Body of pancreas (tissue), 4 donors: ENCODE data around the gene GRID2. TPM values are rescaled to one million over a fixed set of nuclear protein-coding genes. Genes with fewer than 3 reads are reported as not detected.

ENCODE experiments used
- ATAC-seq: fragments of 150-250 bp; one replicate; pipeline ENCODE4 v1.9.1; 2016
- DNase-seq, 4 donors: peaks; one replicate each; pipeline ENCODE4 v3.0.0-alpha.2; 2019
- H3K27ac ChIP-seq, 4 donors: fragments of 200-600 bp; sonication (generic); 1 replicate in 3 of 4; 2 replicates in 1 of 4; pipeline versions ENCODE4 v1.5.1 to v1.6.1; 2016 to 2019; ENCODE audit warnings: mild to moderate bottlenecking in 1 of 4, mixed read lengths in 1 of 4, moderate library complexity in 1 of 4
- H3K27me3 ChIP-seq, 2 donors: fragments of 200-600 bp; sonication (generic); one replicate each; pipeline ENCODE4 v1.6.0; 2016; ENCODE audit warnings: mild to moderate bottlenecking in 1 of 2
- H3K36me3 ChIP-seq, 2 donors: fragments of 200-600 bp; sonication (generic); replicated peaks in 1 of 2; 2 replicates each; pipeline ENCODE4 v1.5.1; 2016; ENCODE audit warnings: low read depth in 2 of 2; ENCODE audit not compliant: insufficient read depth in 1 of 2
- H3K4me1 ChIP-seq: fragments of 200-600 bp; sonication (generic); one replicate; pipeline ENCODE4 v1.6.0; 2016
- H3K4me3 ChIP-seq, 2 donors: fragments of 200-600 bp; sonication (generic); 1 replicate in 1 of 2; 2 replicates in 1 of 2; pipeline ENCODE4 v1.5.1; 2016 to 2019
- H3K9me3 ChIP-seq, 3 donors: fragments of 200-600 bp; sonication (generic); 1 replicate in 2 of 3; 2 replicates in 1 of 3; pipeline ENCODE4 v1.5.1; 2016
- POLR2A ChIP-seq, 3 donors: fragments of 450-650 bp; IDR thresholded peaks; one replicate each; pipeline ENCODE4 v1.6.1; 2016; ENCODE audit warnings: antibody characterized with exemption in 3 of 3, mild to moderate bottlenecking in 2 of 3
- WGBS, 2 donors: methylation state at CpG; one replicate each; pipeline ENCODE4 v1.1.5; 2017; 5-methylcytosine and 5-hydroxymethylcytosine counted together
- intact Hi-C: fragments of 100-400 bp; cut with DNase I; formaldehyde crosslinking; loops from one replicate; pipeline ENCODE4 v1.15.1; 2023
- total RNA-seq, 2 donors: library from RNA; depleted of rRNA; stranded (reverse); fragments of >200 nt; gene quantifications; one replicate each; pipeline ENCODE4 v1.1.0, GENCODE V29; 2016
- TF ChIP-seq, protein P1 (sequence below), 7 experiments: fragments of 450-650 bp in 4 of 7; fragments of 200-600 bp in 3 of 7; sonication (generic) in 3 of 7; IDR thresholded peaks; one replicate each; pipeline ENCODE4 v1.5.1; 2016 to 2019; ENCODE audit warnings: antibody characterized with exemption in 7 of 7

The GRID2 gene
- total RNA-seq, 2 donors from 2014 or later, result not detected

GRCh38 chr4:93461541-93461940 is 1157.8 kb downstream of the GRID2 start:
- ATAC-seq, result no peak
- no peak for DNase-seq
- intact Hi-C loops, result no loop called here
- no peak for TF ChIP-seq POLR2A (IDR thresholded peaks at IDR 0.05)
- H3K27ac ChIP-seq, result no peak overlapping the region
- H3K4me3 ChIP-seq, result no peak overlapping the region
- WGBS, 2 donors, result 38 to 48% methylated on average over 3 of the region's 3 CpGs
- H3K27me3 ChIP-seq, result no peaks in the 10 kb centered on the region
- H3K36me3 ChIP-seq, result no peaks in the 10 kb centered on the region
- no peaks in the 10 kb centered on the region for H3K4me1 ChIP-seq
- no peaks in the 10 kb centered on the region for H3K9me3 ChIP-seq

DNA sequence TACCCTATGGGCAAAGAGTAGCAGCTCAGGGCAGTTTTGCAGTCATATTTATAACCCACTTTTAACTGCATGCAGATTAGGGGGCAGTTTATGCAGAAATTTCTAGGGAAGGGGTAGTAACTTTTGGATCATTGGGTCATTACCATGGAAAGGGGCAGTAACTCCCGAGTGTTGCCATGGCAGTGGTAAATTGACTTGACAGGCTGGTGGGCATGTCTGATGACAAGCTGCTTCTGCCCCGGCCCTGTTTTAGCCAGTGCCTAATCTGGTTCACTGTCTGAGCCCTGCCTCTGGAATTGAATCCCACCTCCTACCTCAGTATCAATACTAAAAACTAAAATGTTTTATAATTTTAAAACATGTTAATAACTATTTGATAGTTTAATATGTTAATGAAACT is 1162.7 kb downstream of the GRID2 start:
- Histone ChIP-seq H3K27ac (no peak overlapping the region), H3K27me3 (no peaks in the 10 kb centered on the region), H3K4me3 (no peak overlapping the region), H3K4me1 (no peaks in the 10 kb centered on the region), H3K9me3 (no peaks in the 10 kb centered on the region), H3K36me3 (no peaks in the 10 kb centered on the region)
- WGBS, 2 donors, result 43 to 47% methylated on average over 2 of the region's 2 CpGs
- no peak for ATAC-seq
- DNase-seq, result no peak
- intact Hi-C loops, result no loop called here
- TF ChIP-seq POLR2A (IDR thresholded peaks at IDR 0.05), result no peak
- TF ChIP-seq, protein P1, sequence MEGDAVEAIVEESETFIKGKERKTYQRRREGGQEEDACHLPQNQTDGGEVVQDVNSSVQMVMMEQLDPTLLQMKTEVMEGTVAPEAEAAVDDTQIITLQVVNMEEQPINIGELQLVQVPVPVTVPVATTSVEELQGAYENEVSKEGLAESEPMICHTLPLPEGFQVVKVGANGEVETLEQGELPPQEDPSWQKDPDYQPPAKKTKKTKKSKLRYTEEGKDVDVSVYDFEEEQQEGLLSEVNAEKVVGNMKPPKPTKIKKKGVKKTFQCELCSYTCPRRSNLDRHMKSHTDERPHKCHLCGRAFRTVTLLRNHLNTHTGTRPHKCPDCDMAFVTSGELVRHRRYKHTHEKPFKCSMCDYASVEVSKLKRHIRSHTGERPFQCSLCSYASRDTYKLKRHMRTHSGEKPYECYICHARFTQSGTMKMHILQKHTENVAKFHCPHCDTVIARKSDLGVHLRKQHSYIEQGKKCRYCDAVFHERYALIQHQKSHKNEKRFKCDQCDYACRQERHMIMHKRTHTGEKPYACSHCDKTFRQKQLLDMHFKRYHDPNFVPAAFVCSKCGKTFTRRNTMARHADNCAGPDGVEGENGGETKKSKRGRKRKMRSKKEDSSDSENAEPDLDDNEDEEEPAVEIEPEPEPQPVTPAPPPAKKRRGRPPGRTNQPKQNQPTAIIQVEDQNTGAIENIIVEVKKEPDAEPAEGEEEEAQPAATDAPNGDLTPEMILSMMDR (IDR thresholded peaks at IDR 0.05), result no peak

- intact Hi-C loops, result no loop called here
- 63 to 79% methylated on average over 1 of the region's 1 CpG for whole genome bisulfite sequencing, 2 donors
- H3K27ac ChIP-seq, result no peak overlapping the region
- TF ChIP-seq, protein P1 (IDR thresholded peaks at IDR 0.05), result no peak
- no peak for TF ChIP-seq POLR2A (IDR thresholded peaks at IDR 0.05)
- no peaks in the 10 kb centered on the region for H3K36me3 ChIP-seq
- DNase-seq (no peak), ATAC-seq (no peak)
- no peaks in the 10 kb centered on the region for H3K9me3 ChIP-seq
- H3K4me1 ChIP-seq, result no peaks in the 10 kb centered on the region
- no peak overlapping the region for H3K4me3 ChIP-seq
- no peaks in the 10 kb centered on the region for H3K27me3 ChIP-seq
Measured at GRCh38 chr4:93467484-93468155, 1163.9 kb downstream of the GRID2 start.

DNA sequence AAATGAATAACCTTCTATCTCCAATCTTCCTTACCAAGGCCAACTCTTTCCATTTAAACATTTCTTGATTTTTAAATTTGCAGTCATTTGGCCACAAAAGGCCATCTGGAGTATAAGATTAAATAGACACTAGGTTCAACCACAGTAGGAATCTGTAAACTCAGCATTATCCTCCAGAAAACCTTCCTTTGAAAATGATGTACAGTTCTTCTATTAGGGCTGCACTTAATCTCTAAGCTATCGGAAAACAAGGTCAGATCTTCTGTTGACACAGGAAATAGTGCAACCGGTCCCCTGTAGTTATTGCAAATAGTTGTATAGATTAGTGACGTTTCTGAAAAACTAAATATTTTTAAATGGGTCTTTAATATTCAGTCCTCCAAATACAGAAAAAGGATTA is 1165.8 kb downstream of the GRID2 start:
- 9 to 13% methylated on average over 3 of the region's 3 CpGs for WGBS, 2 donors
- Histone ChIP-seq H3K4me3 (no peak overlapping the region), H3K36me3 (no peaks in the 10 kb centered on the region), H3K9me3 (no peaks in the 10 kb centered on the region), H3K27ac (no peak overlapping the region), H3K27me3 (no peaks in the 10 kb centered on the region), H3K4me1 (no peaks in the 10 kb centered on the region)
- ATAC-seq, result no peak
- no peak for DNase-seq
- TF ChIP-seq POLR2A (IDR thresholded peaks at IDR 0.05), result no peak
- TF ChIP-seq, protein P1 (IDR thresholded peaks at IDR 0.05), result no peak
- intact Hi-C loops, result no loop called here

- H3K4me1 ChIP-seq, result no peaks in the 10 kb centered on the region
- no peak for TF ChIP-seq POLR2A (IDR thresholded peaks at IDR 0.05)
- TF ChIP-seq, protein P1 (IDR thresholded peaks at IDR 0.05), result no peak
- H3K36me3 ChIP-seq, result no peaks in the 10 kb centered on the region
- no peaks in the 10 kb centered on the region for H3K27me3 ChIP-seq
- ATAC-seq, result no peak
- intact Hi-C loops, result no loop called here
- H3K9me3 ChIP-seq, result no peaks in the 10 kb centered on the region
- DNase-seq, result no peak
- H3K27ac ChIP-seq, result no peak overlapping the region
- WGBS, 2 donors, result 46 to 51% methylated on average over 2 of the region's 2 CpGs
- H3K4me3 ChIP-seq, result no peak overlapping the region
Measured at GRCh38 chr4:93475730-93476129, 1172.0 kb downstream of the GRID2 start.
